NCI-H1092 (cell line): Measurements from ENCODE around the gene KLHL10.
"Not testable (repeated sequence)": the region's sequence is repeated elsewhere in the genome, so short reads cannot be mapped to it uniquely, and the experiment has no call there.

Experiments used
- DNase-seq: peaks from one replicate; lab custom pipeline; 2025; lab: John Stamatoyannopoulos, UW

KLHL10 gene

DNA sequence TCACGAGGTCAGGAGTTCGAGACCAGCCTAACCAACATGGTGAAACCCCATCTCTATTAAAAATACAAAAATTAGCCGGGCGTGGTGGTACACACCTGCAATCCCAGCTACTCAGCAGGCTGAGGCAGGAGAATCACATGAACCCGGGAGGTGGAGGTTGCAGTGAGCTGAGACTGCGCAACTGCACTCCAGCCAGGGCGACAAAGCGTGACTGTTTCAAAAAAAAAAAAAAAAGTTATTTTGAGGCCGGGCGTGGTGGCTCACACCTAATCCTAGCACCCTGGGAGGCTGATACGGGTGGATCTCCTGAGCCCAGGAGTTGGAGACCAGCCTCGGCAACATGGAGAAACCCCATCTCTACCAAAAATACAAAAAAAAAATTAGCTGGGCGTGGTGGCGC is 13.8 kb downstream of the KLHL10 start:
- DNase-seq = not testable (repeated sequence)

- no peak for DNase-seq
These were observed 22.8 kb downstream of the KLHL10 start for GRCh38 chr17:41860254-41860931.

GRCh38 chr17:41863074-41863848 is 25.6 kb downstream of the KLHL10 start:
- DNase-seq = no peak

DNA sequence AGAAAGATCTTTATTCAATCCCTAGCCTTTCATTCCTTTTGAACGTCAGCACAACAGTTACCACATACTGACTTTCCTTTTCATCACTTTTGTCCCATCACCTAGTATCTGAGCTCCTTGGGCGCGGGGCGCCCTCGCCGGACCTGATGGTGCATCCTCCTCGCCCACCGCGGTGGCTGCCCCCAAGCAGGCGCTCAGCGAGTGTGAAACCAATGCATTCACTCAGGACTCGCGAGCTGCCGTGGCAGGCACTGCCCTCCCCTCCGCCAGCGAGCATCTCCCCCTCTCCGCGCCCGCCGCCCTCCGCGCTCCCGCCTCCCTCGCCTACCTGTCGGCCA is 26.8 kb downstream of the KLHL10 start:
- no peak for DNase-seq

GRCh38 chr17:41864836-41865595 is 27.4 kb downstream of the KLHL10 start, which contains the start of gene KLHL11:
Gene KLHL11 (minus strand): TSS chr17:41865423. CDS start chr17:41865370, 53 bp downstream.
- DNase-seq = peak; percentile 89

GRCh38 chr17:41865596-41865893 is 27.9 kb downstream of the KLHL10 start:
- no peak for DNase-seq

DNA sequence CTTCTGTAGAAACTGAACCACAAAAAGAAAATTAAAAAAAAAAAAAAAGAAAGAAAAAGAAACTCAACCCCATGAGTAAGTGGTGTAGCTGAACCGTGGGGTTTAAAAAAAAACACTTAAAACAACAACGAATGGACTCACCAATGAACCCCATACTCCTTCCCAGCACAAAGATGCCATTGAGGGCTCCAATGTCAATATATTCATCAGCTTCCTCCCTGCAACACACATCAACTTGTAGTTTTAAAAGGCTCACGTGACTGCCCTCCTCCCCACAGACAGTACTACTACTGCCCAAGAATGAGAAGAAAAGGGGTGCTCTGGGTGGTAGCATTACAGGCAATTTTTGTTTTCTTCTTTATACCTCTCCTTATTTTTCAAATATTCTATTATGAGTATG is 30.9 kb downstream of the KLHL10 start:
- no peak for DNase-seq

DNA sequence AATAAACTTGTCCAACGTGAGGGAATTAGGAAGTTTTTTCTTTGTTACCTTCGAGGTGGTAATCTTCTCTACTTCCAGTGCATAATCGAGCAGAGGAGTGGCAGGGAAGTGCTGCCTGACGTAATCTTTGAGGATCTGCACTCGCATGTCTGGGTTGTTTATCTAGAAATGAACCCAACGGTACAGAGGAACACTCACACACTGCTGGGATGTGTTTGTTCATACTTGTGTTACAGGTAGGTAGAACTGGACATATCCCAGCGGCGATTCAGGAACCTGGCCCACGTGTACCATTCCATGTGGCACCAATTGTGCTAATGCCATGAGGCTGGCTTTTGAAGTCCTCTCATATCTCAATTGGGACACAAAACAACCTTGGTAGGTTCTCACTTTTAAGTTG is 31.8 kb downstream of the KLHL10 start:
- DNase-seq = no peak

DNA sequence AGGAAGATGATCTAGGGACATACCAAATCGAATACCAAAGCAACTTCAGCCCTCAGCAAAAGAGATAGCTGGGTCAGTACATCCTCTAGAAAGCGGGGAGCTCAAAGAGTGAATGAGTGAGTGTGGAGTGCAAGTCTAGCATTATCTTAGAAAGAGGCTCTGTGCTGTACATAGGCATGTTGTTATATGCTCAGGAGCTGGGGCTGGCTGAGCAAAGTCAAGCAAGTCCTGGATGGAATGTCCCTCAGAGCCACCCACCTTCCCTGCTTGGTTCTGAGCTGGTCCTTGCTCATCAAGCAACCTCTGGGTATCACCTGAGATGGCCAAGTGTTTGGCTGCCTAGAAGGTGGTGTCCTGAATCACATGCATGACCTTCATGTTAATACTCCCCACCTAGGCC is 32.5 kb downstream of the KLHL10 start:
- DNase-seq = no peak

DNA sequence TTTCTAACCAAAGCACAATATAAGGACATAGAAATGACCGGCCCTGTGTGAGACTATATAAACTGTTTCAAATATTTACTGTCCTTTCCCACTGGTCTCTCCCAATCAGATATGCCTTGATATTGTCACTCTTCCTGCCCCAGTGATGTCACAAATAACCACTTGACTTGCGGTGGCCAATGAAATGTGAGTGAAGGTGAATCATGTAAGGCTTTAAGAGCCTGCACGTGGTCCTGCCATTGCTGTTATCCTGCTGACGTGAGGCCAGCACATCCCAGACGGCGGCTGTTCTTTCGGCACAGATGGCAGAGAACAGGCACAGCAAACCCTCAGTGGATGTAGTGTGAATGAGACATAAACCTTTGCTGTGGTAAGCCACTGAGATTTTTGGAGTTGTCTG is 33.0 kb downstream of the KLHL10 start:
- DNase-seq = no peak

GRCh38 chr17:41871789-41872188 is 34.2 kb downstream of the KLHL10 start:
- no peak for DNase-seq

DNA sequence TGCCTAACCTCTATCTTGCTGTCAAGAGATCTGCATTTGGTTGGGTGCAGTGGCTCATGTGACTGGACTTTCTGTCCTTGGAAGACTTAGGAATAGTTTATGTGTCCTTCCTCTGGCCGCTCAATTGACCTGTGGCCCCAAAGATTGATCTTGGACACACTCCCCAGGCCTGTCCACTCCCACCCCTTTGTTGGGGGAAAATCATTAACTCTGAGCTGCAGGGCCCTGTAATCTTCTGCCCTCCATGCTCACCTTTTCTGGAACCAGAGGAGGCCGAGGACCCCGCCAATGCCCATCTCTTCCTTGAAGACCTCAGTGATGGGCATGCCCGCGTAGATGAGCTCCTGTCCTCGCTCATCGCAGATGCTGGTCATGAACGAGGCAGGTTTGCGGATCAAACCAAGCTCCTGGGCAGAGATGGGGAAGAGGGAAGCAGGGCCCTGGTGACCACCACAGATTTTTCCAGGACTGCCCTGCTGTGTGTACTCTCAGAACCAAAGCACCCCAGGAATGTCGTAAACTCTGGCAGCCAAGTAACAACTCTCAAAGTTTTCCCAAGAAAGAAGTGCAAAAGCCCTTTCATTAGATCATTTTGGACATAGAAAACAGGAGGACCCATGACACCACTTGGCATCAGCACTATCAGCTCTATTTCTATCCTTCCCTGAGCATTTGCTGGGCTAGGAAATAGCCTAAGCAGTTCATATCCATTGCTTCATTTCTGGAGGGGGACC is 36.1 kb downstream of the KLHL10 start:
- no peak for DNase-seq

- DNase-seq = not testable (repeated sequence)
These were observed 36.7 kb downstream of the KLHL10 start for GRCh38 chr17:41874293-41874670.

DNA sequence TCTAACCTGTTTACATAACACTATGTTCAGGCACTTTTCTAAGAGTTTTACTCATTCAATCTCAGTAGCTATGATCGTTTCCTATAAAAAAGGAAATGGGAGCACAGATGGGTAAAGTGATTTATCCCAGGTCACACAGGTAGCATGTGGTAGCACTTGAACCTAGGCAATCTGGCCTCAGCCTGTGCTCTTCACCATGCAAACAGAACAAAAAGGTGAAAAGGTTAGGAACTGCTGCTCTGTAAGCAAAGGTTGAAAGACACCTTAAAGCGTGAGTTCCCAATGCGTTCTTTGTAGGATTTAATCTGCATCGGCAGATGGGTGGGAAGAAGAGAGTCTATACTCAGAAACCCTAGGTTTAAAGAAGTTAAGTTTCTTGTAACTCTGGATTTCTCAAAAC is 42.5 kb downstream of the KLHL10 start:
- DNase-seq = no peak

DNA sequence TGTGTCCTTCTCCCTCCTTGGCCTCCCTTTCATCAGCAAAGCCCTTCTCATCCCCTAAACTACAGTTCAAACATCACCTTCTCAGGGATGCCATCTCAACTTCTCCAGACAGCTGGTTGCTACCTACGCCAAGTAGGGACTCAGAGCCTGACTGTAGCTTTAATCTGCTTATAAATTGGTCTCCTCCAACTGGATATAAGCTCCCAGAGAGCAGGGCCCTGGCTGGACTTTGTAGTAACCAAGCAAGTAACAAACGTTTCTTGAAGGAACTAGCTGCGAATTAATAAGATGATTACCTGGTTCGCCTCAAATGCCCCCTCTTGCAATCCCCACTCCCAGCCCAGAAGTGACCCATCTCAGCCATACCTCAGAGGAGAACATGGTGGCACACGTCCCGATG is 45.1 kb downstream of the KLHL10 start:
- DNase-seq = no peak

- no peak for DNase-seq
These were observed 48.1 kb downstream of the KLHL10 start for GRCh38 chr17:41885733-41886132.

DNA sequence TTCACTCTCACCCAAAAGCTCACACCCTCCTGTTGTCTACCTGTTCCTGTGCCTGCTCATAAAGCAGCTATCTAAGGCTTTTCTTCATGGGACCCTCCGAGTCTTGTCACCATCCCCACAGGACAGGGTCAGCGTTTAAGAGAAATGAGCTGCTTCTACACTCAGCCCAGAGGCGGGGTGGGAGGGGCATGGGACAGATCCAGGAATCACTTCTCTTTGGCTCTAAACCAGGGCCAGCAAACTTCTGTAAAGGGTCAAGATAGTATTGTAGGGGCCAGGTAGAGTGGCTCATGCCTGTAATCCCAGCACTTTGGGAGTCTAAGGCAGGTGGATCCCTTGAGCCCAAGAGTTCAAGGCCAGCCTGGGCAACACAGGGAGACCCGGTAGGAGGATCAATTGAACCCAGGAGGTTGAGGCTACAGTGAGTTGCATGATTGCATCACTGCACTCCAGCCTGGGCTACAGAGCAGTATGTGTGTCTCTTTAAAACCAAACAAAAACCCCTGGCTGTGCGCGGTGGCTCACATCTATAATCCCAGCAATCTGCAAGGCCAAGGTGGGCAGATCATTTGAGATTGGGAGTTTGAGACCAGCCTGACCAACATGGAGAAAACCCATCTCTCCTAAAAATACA is 50.8 kb downstream of the KLHL10 start:
- no peak for DNase-seq

DNA sequence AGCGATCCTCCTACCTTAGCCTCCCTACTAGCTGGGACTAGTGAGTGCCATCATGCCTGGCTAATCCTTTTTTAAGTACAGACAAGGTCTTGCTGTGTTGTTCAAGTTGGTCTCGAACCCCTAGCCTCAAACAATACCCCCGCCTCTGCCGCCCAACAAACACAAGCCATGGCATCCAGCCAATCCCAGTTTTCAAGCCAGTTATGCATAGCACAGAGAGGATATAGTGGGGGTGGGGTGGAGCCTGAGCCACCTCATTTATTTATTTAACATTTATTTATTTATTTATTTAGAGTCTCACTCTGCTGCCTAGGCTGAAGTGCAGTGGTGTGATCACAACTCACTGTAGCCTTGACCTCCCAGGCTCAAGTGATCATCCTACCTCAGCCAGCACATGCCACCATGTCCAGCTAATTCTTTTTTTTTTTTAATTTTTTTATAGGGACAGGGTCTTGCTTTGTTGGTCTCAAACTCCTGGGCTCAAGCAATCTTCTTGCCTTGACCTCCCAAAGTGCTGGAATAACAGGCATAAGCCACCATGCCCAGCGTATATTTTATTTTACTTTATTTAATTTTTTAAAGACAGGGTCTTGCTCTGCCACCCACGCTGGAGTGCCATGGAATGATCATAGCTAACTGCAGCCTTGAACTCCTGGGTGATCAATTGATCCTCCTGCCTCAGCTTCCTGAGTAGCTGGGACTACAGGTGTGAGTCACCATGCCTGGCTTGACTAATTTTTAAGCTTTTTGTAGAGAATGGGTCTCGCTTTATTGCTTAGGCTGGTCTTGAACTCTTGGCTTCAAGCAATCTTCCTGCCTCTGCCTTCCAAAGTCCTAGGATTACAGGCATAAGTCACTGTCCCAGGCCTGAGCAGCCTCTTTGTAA is 53.8 kb downstream of the KLHL10 start:
- no peak for DNase-seq

- no peak for DNase-seq
These were observed 54.4 kb downstream of the KLHL10 start for GRCh38 chr17:41892021-41892376.

DNA sequence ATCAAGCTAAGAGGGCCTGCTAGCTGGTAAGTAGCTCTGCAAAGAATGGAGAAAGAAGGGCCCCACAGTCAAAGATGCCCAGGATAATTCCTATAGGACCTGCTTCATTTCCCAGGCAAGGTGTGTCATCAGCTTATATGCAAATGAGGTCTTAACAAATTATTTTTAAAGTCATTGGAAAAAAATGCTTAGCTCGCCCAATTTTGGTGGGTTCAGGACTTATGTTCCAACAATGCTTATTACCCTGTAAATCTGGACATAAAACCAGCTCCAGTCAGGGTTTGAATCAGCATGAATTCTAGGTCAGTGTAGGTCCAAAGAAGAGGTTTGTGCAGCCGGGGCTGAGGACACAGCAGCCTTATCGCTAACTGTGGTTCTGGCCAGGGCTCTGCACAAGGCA is 55.8 kb downstream of the KLHL10 start:
- DNase-seq = no peak

GRCh38 chr17:41894791-41895331 is 57.2 kb downstream of the KLHL10 start:
- DNase-seq = no peak
